ENCODE measurements around the gene CTU2.

Gene CTU2

DNA sequence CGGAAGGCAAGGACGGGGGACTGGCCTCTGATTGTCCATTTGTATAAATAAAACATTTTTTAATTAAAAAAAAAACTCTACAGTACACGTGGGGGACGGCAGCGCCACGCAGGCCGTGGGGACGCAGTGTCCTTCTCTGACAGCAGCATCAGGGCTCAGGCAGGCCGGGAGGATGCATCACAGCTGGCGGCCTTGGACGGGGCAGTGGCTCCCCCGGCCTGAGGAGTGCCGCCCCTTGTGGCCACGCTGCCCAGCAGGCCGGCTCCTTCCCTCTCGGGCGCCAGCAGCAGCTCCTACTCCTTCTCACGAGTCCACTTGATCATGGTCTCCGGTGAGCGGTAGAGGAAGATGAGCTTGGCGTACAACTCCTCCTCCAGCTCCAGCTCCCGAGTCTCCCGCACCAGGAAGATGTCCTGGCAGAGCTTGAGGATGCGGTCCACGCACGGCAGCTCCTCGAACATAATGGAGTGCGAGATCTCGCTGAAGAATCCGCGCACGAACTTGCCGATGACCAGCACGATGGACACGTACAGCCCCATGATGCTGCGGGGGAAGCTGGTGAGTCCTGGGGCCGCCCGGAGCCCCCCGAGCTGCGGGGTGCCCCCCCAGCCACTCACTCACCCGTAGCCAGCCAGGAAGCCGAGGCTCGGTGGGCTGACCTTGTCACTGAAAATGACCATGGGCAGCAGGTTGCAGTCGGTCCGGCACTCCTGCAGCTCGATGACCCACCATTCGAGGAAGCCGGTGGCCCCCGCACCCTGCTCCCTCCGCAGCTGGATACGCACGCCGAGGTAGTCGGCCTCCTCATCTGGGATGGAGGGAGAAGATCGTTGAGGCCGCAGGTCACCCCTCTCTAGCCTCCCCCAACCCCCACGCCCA lies 9.2 kb downstream of the CTU2 start:
- no peak for DNase-seq

DNA sequence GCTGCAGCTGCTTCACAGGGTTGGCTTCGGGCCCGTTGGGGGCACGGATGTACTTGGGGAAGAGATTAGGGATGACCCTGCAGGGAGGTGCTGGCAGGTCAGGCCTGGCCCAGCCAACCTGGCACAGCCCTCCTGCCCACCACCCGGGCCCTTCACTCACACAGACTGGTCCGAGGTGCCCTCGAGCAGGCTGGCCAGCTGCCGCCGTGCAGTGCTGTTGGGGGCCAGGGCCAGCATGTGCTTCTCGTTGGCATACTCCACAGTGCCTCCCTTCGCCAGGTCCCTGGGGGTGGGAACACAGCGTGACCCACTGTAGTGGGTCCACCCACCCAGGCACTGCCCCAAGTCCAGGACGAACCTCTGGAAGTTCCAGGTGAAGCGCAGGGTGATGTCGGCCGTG lies 9.9 kb downstream of the CTU2 start:
- DNase-seq, result no peak

DNA sequence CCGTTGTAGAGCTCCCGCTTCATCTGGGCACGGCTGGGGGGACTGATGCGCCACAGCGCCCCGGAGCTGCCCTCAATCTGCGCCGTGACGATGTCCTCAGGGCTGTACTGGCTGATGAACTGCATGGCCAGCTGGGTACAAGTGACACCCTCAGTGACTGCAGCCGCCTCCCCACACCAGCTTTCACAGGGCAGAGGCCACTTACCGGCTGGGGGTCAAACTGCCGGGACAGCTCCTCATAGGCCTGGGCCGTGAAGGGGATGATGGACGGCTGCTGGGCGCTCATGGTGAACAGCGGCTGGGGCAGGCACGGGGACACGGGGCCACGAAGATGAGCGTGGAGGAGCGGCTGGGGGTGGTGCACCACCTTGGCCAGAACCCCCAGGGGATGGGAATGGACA lies 10.3 kb downstream of the CTU2 start:
- no peak for DNase-seq

DNA sequence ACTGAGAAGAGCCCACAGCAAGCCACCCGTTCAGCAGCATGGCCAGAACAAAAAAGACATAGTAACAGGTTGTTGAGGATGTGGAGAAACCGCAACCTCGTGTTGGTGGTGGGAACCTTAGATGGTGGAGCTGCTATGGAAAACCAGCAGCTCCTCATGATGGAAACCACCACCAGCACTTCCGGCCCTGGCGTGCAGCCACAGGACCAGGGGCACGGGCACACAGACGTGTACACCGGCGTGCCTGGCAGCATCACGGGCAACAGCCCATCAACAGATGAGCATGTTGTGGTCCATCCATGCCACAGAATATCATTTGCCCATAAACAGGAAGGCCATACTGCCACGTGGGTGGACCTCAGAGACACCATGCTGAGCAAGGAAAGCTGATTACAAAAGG lies 11.9 kb downstream of the CTU2 start:
- DNase-seq, result no peak

DNA sequence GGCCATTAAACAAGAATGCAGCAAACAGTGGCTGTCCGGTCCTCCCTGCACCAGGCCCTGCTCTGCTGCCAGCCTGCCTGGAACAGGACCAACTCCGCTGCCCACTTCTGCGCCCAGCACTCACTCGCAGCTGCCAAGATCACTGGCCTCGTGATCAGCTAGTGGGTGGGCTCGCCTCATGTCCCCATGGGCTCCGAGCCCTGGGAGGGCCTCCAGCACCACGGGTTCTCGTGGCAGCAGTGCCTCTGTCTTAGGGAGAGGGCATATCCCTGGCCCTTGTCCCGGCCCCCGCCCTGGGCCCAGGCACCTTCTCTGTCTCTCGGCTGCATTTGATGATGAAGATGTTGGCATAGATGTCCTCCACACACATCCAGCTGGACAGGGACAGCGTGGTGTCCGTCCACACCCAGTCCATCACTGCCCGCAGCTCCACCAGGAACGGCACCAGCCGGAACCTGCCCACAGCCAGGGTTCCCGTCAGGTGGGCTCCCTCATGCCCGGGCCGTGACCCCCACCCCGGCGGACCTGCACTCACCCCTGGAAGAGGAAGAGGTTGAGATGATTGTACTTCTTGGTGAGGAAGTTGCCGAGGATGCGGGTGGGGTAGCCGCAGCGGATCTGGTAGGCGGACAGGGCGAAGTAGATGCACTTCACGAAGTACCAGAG lies 13.1 kb downstream of the CTU2 start:
- DNase-seq, result no peak

DNA sequence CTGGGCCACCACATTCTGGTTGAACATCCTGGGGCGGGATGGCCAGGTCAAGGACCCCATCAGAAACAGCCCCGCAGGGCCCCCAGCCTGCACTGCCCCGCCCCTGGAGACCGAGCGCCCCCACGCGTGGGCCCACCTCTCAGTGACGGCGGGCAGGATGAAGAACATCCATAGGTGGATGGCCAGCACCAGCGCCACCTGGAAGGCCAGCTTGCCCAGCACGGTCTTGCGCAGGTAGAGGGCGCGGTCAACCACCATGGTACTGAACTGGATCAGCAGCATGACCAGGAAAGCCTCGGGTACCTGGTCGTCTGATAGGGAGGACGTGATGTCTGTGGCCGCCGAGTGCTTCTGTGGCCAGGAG lies 13.6 kb downstream of the CTU2 start:
- no peak for DNase-seq

DNA sequence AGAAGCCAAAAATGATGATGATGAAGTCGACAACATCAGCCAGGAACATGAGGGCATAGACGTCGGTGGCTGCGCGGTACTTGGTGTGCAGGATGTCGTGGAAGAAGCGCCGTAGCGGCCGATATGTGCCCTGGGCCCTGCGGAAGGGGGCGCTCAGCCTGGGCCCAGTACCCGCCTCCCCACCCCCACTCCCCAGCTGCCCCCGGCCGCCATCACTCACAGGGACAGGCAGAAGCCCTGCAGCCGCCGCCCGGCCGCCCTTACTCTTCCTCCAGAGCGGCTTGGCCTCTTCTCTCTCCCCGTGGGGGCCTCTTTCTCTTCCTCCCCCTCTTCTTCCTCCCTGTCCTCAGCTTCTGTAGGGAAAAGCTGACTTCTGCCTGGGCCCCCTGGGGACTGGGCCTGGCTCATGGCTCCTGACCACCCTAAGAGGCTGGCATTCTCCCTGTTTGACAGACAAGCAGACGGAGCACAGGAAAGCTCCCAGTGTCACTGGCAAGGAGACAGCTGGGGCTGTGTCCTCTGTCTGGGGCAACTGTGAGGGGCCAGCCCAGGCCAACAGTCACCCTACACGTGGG lies 14.2 kb downstream of the CTU2 start:
- DNase-seq, result no peak

DNA sequence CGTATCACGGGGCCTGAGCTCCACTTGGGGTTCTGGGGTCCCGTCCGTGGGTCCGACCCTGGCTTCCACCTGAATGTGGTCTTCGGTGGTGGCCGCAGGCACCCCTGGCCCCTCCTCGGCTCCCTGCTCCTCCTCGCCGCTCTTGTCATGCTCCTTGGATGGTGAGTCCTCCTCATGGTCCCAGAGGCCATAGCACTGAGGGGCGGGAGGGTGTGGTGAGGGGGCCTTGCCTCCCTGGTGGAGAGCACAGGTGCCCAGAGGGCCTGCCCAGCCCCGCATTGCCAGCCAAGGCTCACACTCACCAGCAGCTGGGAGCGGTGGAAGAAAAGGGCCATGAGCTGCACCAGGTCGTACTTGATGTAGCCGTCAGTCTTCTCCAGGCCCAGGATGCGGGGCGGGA lies 14.9 kb downstream of the CTU2 start:
- DNase-seq, result no peak

DNA sequence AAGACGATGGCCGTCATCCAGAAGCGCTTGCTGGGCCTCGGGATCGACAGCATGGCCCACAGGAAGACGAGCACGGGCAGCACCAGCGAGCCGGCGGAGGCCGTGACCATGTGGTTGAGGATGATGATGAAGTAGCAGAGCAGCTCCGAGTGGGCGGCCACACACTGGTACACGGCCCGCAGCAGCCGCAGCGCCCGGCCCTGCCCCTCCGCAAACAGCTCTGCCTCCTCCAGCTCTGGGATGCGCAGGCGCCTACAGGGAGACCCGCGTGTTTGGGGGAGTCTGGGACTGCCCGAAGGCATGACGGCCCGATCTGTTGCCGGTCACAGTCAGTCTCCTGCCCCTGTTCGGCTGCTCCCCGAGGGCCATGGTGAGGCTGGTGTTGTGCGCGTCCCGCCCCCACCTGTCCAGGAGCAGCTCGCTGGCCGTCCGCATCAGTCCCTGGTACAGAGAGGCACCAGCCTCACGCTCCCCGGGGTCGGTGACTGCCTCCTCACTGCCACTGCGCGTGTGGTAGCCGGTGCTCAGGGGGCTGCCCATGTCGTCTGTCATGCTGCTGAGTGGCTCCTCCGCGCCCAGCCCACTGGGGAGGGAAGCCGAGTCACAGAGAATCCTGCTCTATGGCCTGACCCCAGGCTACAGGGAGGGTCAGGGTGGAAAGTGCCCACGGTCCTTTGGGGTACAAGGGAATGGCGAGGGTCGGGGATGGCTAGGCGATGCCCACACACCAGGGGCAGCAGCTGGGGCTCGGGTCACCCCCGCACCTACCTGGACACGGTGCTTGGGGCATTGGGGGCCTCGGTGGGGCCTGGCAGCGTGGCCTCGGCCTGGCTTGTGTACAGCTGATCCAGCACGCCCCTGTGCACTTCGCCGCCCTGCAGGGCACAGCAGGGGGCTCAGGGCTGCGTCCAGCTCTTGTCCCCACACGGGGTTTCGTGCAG lies 15.8 kb downstream of the CTU2 start:
- DNase-seq, result no peak

DNA sequence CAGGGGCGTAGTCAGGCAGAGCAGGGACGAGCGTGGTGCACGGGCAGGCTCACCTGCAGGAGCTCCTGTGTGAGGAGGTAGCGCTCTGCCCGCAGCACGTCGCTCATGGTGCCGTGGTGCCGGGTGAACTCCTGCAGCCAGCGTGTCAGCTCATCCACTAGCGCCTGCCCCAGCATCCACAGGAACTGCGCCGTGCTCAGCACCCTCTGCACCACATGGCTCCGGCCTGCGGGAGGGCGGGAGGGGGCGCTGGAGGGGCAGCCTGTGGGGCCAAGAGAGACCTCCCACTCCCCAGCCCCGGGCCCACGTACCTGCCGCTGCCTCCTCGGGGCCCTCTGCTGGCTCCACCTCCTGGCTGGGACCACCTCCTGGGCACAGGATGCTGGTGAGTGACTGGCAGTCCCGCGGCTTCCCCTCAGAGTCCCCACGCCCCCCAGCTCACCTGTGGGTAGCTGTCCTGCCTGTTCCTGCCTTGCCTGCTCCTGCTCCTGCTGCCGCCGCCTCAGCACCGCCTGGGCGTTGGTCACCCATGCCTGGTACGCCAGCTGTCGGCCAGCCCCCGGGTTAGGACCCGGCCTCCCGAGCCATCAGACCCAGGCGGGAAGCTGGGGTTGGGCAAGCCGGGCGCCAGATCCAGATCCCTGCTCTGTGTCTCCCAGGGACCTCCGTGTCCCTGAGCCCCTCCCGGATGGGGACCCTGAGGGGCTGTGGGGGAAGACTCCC lies 16.6 kb downstream of the CTU2 start:
- no peak for DNase-seq

DNA sequence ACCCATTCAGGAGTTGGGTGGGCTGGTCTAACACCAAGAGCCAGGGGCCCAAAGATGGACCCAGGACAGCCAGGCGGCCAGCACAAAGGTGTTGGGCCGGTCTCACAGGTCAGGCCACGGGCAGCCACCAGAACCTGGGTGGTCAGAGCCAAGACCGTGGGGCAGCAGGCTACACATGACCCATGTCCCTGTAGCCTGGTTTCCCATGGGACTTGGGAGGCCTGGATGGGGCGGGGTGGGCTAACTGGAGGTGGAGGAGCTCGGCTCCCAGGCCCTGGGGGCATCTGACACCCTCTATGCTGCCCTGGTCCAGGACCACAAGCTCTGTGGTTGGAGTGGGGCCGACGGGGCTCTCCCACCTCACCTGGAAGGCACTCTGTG lies 17.2 kb downstream of the CTU2 start:
- no peak for DNase-seq

DNA sequence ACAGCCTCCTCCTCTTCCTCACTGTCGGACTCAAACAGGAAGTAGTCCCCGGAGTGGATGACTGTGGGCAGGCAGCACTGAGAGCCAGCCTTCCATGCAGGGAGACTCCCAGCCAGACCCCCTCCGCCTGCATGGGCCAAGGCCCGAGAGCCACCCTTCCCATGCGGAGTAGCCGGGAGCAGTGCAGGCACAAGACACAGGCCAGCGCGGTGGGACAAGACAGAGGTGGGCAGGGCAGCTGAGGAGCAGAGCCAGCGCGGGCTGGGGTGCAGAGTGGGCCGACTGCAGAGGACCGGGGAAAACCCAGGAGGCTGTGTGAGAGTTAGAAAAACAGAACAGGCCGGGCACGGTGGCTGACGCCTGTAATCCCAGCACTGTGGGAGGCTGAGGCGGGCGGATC lies 17.6 kb downstream of the CTU2 start:
- DNase-seq, result no peak

DNA sequence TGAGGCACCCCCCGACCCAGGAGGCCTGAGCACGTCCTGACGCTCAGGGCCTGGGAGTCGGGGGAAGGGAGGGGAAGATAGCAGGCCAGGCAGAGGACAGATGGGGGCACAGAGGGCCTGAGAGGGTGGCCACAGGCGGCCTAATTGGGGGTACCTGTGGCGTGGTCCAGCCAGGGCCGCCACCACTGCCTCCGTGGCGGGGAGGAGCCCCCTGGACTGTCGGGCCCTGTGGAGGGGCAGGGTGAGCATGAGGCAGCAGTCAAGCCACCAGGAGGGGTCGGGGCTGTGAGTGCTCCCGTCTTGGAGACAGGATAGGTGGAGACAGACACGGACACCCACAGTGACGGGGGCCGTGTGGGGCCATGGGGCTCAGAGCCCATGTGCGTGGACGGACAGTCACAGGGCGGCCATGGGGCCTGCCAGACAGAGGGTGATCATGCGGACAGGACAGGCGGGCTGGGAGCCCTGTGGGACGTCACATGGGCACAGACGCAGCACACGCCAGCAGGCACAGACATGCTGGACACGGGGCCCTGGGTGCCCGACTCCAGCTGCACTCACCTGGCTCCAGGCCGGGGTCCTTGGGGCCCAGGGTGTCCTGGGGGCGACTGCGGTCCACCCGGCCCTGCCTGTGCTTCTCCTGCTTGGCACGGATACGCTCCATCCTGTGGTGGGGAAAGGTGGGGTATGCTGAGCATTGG lies 18.7 kb downstream of the CTU2 start:
- no peak for DNase-seq

DNA sequence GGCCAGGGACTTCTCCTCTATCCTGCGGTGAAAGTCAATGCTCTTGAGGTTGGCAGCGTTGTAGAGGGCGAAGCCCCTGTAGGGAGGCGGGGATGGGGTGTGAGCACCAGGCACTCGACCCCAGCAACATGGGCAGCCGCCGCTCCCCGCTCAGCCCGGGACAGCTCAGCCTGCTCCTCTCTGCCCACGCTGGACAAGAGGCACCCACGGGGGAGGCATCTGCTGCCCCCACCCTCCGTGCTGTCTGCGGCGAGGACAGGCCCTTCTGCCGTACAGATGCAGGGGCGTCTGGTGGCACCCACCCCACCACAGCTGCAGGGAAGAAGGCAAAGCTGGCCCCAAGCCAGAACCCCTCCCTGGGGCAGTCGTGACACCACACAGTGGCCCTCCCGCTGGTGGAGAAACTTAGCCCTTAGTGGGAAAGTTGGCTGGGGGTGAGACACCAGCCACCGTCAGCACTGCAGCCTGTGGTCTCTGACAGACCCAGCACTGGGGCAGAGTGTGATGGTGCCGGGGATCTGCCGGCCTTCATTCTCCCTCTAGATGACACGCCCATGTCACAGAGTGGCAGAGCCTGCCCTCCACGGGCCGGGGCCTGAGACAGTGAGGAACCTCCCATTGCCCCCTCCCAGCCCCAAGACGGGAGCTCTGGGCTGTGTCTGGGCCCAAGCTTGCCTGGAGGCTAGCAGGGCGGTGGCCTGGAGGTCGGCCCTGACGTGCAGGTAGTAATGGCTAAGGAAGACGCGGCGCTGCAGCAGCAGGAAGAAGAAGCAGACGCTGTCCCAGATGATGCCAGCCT lies 19.5 kb downstream of the CTU2 start:
- no peak for DNase-seq

DNA sequence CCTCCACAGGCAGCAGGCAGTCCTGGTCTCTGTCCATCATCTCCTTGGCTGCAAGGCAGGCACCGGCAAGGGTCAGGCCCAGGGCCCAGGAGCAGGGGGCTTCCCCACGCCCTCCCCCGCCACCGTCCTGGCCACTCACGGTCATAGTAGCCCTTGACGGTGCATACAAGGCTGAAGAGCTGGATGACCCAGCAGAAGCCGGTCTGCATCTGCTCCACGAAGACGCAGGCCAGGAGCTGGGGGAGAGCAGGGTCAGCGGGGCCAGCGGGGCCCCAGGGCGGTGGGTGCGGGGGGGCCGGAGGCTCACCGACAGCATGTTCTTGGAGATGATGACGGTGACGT lies 20.1 kb downstream of the CTU2 start:
- DNase-seq, result no peak

DNA sequence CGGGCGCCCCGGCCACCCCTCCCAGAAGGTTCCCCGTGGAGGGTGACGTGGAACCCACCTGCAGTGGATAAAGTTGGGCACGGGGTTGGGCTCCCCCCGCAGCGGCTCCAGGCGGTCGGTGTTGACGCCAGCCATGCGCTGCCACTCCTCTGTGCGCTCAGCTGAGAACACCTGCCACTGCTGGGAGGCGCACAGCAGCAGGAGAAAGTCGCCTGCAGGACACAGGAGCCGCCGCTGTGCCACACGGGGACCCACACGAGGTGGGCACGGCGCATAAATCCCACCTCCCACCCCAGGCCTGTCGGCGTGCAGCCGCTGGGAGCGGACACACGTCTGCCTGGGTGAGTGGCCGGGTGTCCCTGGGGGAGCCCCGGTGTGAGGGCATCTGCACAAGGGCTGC lies 20.7 kb downstream of the CTU2 start:
- DNase-seq, result no peak

DNA sequence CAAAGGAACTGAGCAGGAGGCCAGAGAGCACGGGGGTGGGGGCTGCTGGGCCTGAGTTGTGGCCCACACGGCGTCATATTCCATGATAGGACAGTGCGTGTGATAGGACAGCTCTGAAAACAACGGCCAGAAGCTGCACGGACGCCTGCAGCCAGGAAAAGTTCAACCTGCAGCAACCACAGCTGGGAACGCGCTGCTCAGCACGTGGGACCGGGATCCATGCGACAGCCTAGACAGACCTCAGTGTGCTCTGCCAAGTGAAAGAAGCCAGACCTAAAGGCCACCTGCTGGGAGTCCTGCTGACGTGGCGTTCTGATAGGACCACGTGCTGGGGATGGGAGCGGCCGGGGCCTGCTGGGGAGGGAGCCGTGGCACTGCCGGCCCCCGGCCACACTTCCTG lies 21.6 kb downstream of the CTU2 start:
- DNase-seq, result no peak

DNA sequence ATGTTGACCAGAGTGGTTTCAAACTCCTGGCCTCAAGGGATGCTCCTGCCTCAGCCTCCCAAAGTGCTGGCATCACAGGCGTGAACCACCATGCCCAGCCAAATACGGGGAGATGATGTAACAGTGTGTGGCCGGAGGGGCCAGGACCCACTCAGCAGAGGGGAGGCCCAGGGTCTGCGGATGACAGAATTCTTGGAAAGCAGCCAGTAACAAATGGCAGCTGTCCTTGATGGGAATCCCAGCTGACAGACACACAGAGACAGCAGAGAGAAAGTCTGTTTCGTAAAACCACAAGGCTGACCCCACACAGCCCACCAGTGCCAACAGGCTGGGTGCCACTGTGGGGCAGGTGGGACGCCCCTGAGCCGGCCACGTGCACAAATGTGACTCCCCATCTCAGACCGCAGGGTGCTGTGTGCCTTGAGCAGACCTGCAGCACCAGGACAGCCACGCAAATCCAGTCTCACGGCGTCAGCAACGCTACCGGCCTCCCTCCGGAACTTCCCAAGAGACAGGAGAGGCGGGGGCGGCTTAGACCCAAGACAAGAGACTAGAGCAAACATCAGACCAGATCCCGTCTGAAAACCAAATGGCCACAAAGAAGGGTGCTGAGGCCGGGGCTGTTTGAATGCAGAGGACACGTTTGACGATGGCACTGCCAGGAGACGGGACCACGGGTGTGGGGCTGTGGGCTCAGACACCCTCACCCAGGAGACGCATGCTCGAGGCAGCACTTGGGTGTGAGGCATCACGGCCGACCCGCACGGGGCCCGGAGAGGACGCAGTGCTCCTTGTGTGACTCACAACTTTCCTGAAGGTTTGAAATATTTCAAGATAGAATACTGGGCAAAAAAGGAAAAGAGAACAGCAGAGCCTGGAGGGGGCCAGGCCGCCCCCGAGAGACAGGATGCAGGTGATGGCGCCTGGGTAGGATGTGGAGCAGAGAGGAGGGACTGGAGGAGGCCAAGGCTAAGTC lies 24.6 kb downstream of the CTU2 start:
- no peak for DNase-seq

DNA sequence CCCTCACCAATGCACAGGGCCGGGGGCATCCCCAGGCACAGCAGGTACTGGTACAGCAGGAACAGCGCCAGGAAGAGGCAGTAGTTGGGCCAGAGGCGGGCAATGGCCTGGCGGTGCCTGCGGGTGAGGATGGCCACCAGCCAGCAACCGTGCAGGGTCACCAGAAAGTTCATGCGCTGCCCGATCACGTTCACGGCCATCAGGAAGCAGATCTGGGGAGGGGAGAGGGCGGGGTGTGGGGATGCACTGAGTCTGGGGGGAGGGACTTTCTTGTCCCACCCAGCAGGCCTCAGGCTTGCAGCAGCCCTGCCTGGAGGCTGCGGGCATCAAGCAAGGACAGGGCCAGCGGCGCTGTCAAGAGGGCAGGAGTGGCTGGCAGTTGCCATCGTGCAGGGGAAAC lies 25.4 kb downstream of the CTU2 start:
- DNase-seq, result no peak

Measured in inflammatory macrophage treated with lipopolysaccharide for 4 hours (primary cell).